Psoas muscle (tissue), 8 donors: ENCODE results near the gene ADAT2. TPM values are rescaled to one million over a fixed set of nuclear protein-coding genes. Genes with fewer than 3 reads are reported as not detected.

Experiments
- ATAC-seq, 4 donors: fragments of 200-7000 bp; cut with Tn5 transposase; one replicate each; pipeline ENCODE4 v1.9.1; 2020; ENCODE audit warnings: moderate library complexity in 3 of 4, mild to moderate bottlenecking in 2 of 4
- DNase-seq, 2 donors: peaks; one replicate each; pipeline ENCODE4 v3.0.0-alpha.2; 2020
- H3K27ac ChIP-seq: fragments of 200-600 bp; one replicate; pipeline ENCODE4 v1.8.0; 2022
- H3K27me3 ChIP-seq, 3 donors: fragments of 200-600 bp in 1 of 3; one replicate each; pipeline versions ENCODE4 v1.6.1 to v1.8.0; 2013 to 2022; ENCODE audit warnings: low read length in 2 of 3, mild to moderate bottlenecking in 2 of 3, moderate library complexity in 1 of 3; ENCODE audit not compliant: insufficient read depth in 3 of 3
- H3K36me3 ChIP-seq, 2 donors: fragments of 200-600 bp in 1 of 2; one replicate each; pipeline versions ENCODE4 v1.6.1 to v1.8.0; 2013 to 2022; ENCODE audit warnings: low read depth in 1 of 2, mild to moderate bottlenecking in 1 of 2, moderate library complexity in 1 of 2; ENCODE audit not compliant: insufficient read depth in 1 of 2
- H3K4me1 ChIP-seq: fragments of 200-600 bp; one replicate; pipeline ENCODE4 v1.8.0; 2022
- H3K4me3 ChIP-seq: fragments of 200-600 bp; one replicate; pipeline ENCODE4 v1.8.0; 2022; ENCODE audit warnings: mild to moderate bottlenecking
- H3K9me3 ChIP-seq: fragments of 200-600 bp; one replicate; pipeline ENCODE4 v1.8.0; 2022
- WGBS, 3 donors: extraction: QIAGEN DNeasy Blood & Tissue Kit; methylation state at CpG; one replicate each; pipeline versions ENCODE4 v1.1.6 to v1.1.7; 2013; 5-methylcytosine and 5-hydroxymethylcytosine counted together
- intact Hi-C, 2 donors: fragments of 100-400 bp; cut with DNase I; formaldehyde crosslinking; loops; one replicate each; pipeline versions ENCODE4 v1.11.0 to v1.14.2; 2022
- long read RNA-seq, 2 donors: library from polyadenylated mRNA; unstranded; transcript quantifications; one replicate each; pipeline ENCODE4 v2.0.0, GENCODE V29; 2021
- polyA plus RNA-seq, 3 donors: library from polyadenylated mRNA; stranded (reverse); fragments of 200-250 nt; gene quantifications; one replicate each; pipeline ENCODE4 v1.2.3, GENCODE V29; 2013
- total RNA-seq, 4 donors: library from RNA; stranded (reverse); fragmentation: NEBNext Ultra II Directional in 2 of 4; extraction: Animal tissue kit (Norgen Biotek cat#: 25700) in 2 of 4; gene quantifications; one replicate each; pipeline versions ENCODE4 v1.2.1 to v1.2.4, GENCODE V29; 2021 to 2023
- TF ChIP-seq, protein P1 (sequence below): fragments of 200-600 bp; IDR thresholded peaks from one replicate; pipeline ENCODE4 v1.8.0; 2022; ENCODE audit warnings: antibody characterized with exemption
- donor health status: healthy with polysubstance abuse.
- donor health status: DM: no; HTN: no; CAD: no; lungs with moderate emphysema.
- donor health status: Bipolar disorder and iron deficiency.
- donor health status: healthy.
- donor health status: DM: yes; HTN: yes; CAD: no.
- donor health status: DM: no; HTN: no; CAD: no.
- donor health status: DM: no; HTN: no; CAD: no.
- donor health status: DM: yes; HTN: yes; CAD: no.

Gene ADAT2
- total RNA-seq, result 1 to 10 TPM; 1.2 to 1.7 (median 1.5) TPM
- 1 to 10 TPM in 2 of 3 donors, under 1 TPM in 1; 0.55 to 2.6 (median 2.1) TPM for polyA plus RNA-seq
- long read RNA-seq, donor 1, partial matches to known transcripts, result 0 of 2 reads
- long read RNA-seq, donor 1, other reads (novel, unspliced or antisense), result 0 of 2 reads
- long read RNA-seq, donor 2, partial matches to known transcripts, result 0 of 2 reads
- long read RNA-seq, donor 2, other reads (novel, unspliced or antisense), result 1 of 2 reads

DNA sequence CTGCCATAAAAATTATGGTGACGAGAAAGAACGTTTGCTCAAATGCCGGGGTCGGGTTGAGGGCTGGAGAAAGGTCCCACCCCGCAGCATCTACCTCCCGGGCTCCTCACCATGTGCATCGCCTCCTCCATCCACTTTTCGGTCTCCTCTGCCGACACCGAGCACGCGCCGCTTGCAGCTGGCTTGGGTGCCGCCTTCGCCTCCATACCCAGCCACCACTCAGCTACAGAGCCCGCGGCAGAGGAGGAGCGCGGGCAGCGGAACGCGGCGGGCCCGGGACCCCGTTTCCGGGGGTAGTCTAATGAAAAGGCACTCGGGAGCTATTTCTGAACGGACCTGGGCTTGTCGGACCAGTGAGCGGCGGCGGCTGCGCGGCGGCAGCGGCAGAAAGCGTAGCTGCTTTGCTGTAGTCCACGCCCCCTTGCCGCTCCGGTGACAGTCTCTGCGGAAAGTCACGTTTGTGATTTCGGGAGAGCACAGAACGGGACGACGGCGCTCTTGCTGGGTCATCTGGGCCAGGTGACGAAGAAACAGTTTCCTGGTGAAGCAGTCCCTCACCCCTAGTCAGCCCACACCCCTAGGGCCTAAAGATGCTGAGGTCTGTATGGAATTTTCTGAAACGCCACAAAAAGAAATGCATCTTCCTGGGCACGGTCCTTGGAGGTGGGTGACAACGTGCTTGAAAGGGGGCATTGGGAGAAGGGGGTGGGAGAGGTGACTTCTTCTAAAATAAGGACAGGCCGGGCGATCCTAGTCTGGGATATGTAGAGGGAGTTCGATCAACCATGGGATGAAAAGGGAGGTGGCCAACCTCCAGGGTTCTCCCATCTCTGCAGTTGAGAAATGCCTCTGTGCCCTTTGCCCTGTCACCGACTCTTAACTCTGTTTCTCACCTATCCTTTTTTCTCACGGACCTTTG is at the start of gene ADAT2, which contains the start of gene PEX3:
Gene ADAT2, minus strand, starts transcription at position 243 of the 919 bp plus-strand sequence. Its CDS starts 37 bp downstream, at position 206.
Gene PEX3, plus strand, starts transcription at position 353 of the 919 bp plus-strand sequence. Its CDS starts 238 bp downstream, at position 591.
- H3K27me3 ChIP-seq, result no peaks in the 10 kb centered on the region
- WGBS, 3 donors, result 0 to 1% (median 0%) methylated on average over 56 of the region's 56 CpGs
- peaks cover 0 to 12% of the 10 kb centered on the region in 2 donors for H3K36me3 ChIP-seq
- intact Hi-C loops, result loop anchor here in 1 of 2 donors (5.0 kb wide), 1 partner anchor 62 kb away; the partner anchor contains the start of gene FUCA2
- H3K4me3 ChIP-seq, result peak within 1 kb of the TSS; percentile 69
- TF ChIP-seq, protein P1, sequence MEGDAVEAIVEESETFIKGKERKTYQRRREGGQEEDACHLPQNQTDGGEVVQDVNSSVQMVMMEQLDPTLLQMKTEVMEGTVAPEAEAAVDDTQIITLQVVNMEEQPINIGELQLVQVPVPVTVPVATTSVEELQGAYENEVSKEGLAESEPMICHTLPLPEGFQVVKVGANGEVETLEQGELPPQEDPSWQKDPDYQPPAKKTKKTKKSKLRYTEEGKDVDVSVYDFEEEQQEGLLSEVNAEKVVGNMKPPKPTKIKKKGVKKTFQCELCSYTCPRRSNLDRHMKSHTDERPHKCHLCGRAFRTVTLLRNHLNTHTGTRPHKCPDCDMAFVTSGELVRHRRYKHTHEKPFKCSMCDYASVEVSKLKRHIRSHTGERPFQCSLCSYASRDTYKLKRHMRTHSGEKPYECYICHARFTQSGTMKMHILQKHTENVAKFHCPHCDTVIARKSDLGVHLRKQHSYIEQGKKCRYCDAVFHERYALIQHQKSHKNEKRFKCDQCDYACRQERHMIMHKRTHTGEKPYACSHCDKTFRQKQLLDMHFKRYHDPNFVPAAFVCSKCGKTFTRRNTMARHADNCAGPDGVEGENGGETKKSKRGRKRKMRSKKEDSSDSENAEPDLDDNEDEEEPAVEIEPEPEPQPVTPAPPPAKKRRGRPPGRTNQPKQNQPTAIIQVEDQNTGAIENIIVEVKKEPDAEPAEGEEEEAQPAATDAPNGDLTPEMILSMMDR, result no peak
- peak; percentile 97 to 98 (median 98) for ATAC-seq
- DNase-seq, result peak; percentile 93 to 96
- peak within 1 kb of the TSS; percentile 65 for H3K27ac ChIP-seq
- peaks cover 20% of the 10 kb centered on the region for H3K4me1 ChIP-seq
- no peaks in the 10 kb centered on the region for H3K9me3 ChIP-seq

DNA sequence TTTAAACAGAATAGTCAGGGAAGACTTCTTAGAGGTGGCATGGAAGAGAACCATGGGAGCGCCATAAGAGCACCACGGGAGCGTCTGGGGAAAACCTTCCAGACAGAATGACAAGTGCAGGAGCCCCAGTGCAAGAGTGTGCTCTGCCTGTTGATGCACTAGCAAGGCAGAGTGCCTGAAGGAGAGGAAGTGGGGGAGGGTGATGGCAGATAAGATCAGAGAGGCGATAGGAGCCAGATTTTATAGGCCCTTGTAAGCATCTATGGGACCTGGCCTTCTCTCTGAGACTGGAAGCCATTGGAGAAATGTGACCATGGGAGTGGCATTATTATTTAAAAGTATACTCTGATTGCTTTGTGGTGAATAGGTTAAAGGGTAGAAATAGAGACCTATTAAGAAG is 47.9 kb upstream of the ADAT2 start:
- Histone ChIP-seq H3K4me3 (no peak overlapping the region), H3K27me3 (no peaks in the 10 kb centered on the region), H3K27ac (no peak overlapping the region), H3K4me1 (no peaks in the 10 kb centered on the region), H3K36me3 (peaks cover 10 to 79% of the 10 kb centered on the region in 2 donors), H3K9me3 (no peaks in the 10 kb centered on the region)
- WGBS, 3 donors, result 87 to 93% (median 91%) methylated on average over 4 of the region's 4 CpGs
- DNase-seq (no peak), ATAC-seq (no peak)
- intact Hi-C loops, result no loop called here
- TF ChIP-seq, protein P1, result no peak

DNA sequence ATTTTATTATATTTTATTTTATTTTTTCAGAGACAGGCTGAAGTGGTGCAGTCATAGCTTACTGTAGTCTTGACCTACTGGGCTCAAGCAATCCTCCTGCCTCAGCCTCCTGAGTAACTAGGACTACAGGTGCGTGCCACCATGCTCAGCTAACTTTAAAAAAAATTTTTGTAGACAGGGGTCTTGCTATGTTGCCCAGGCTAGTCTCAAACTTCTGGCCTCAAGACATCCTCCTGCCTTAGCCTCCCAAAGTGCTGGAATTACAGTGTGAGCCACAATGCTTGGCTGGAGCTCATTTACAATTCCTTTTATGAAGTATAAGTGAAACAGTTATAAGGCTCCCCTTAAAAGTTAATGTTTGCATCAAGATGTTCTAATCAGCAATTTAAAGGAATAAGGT is 46.5 kb upstream of the ADAT2 start:
- ATAC-seq (no peak), DNase-seq (no peak)
- TF ChIP-seq, protein P1, result no peak
- H3K4me3 ChIP-seq, result no peak overlapping the region
- 96 to 100% (median 100%) methylated on average over 1 of the region's 1 CpG for WGBS, 3 donors
- no peaks in the 10 kb centered on the region for H3K4me1 ChIP-seq
- H3K27me3 ChIP-seq, result no peaks in the 10 kb centered on the region
- peaks cover 10 to 80% of the 10 kb centered on the region in 2 donors for H3K36me3 ChIP-seq
- H3K27ac ChIP-seq, result no peak overlapping the region
- no peaks in the 10 kb centered on the region for H3K9me3 ChIP-seq
- intact Hi-C loops, result no loop called here

DNA sequence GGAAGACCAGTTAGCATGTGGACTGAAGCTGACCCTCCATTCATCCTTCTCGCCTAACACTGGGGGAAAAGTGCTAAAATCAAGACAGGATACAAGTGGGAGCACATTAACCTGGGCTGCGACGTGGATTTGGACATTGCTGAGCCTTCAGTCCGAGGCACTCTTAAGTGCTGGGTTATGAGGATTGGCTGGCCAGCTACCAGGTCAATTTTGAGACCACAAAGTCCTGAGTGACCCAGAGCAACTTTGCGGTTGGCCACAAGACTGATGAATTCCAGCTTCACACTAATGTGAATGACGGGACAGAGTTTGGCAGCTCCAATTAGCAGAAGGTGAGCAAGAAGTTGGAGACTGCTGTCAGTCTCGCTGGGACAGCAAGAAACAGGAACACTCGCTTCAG is 40.3 kb upstream of the ADAT2 start:
- DNase-seq (no peak), ATAC-seq (no peak)
- intact Hi-C loops, result no loop called here
- Histone ChIP-seq H3K36me3 (peaks cover 4 to 26% of the 10 kb centered on the region in 2 donors), H3K9me3 (no peaks in the 10 kb centered on the region), H3K4me1 (no peaks in the 10 kb centered on the region), H3K4me3 (no peak overlapping the region), H3K27ac (no peak overlapping the region), H3K27me3 (no peaks in the 10 kb centered on the region)
- TF ChIP-seq, protein P1, result no peak
- WGBS, 3 donors, result 85 to 92% (median 92%) methylated on average over 8 of the region's 8 CpGs
